ENCODE data around the gene KIAA0825. TPM values are rescaled to one million over a fixed set of nuclear protein-coding genes. Genes with fewer than 3 reads are reported as not detected.
A peak's percentile ranks its signal among the peaks of the same experiment; 100 is the strongest.

The KIAA0825 gene
- total and polyA plus RNA-seq, 8 donors, result 0.29 to 15.6 (median 1.5) TPM

DNA sequence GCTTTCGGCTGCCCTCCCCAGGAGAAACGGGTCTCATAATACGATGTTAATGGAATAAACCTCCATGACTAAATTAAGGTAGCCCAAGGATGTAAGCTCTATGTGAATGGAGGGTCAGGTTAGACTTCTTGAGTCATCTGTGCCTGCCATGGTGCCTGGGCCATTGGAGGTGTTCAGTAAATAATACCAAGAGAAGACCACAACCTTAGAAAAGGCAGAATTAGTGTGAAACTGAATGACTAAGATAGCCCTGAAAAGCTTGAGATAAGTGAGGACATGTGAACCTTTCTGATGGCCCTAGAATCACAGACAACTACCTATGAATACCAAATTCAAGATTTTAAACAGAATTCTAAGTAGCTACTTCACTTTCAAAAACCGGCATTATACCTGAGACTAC lies 160.6 kb downstream of the KIAA0825 start:
- no peak for DNase-seq
- no peak for TF ChIP-seq POLR2AphosphoS5 (IDR thresholded peaks at IDR 0.05)
- no peak for TF ChIP-seq EP300 (IDR thresholded peaks at IDR 0.05)
- TF ChIP-seq, protein P1, sequence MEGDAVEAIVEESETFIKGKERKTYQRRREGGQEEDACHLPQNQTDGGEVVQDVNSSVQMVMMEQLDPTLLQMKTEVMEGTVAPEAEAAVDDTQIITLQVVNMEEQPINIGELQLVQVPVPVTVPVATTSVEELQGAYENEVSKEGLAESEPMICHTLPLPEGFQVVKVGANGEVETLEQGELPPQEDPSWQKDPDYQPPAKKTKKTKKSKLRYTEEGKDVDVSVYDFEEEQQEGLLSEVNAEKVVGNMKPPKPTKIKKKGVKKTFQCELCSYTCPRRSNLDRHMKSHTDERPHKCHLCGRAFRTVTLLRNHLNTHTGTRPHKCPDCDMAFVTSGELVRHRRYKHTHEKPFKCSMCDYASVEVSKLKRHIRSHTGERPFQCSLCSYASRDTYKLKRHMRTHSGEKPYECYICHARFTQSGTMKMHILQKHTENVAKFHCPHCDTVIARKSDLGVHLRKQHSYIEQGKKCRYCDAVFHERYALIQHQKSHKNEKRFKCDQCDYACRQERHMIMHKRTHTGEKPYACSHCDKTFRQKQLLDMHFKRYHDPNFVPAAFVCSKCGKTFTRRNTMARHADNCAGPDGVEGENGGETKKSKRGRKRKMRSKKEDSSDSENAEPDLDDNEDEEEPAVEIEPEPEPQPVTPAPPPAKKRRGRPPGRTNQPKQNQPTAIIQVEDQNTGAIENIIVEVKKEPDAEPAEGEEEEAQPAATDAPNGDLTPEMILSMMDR (IDR thresholded peaks at IDR 0.05), result no peak
- no peak for TF ChIP-seq POLR2A (IDR thresholded peaks at IDR 0.05)
- Histone ChIP-seq H3K27ac (no peak overlapping the region), H3K36me3 (no peaks in the 10 kb centered on the region), H3K4me1 (no peaks in the 10 kb centered on the region), H3K27me3 (no peaks in the 10 kb centered on the region), H3K4me3 (no peak overlapping the region), H3K9me3 (no peaks in the 10 kb centered on the region)
- intact Hi-C loops (cut with DNase I; ENCODE audit: low total_unique reads), result no loop called here
- WGBS, 5 donors, result 94 to 99% (median 96%) methylated on average over 4 of the region's 4 CpGs

DNA sequence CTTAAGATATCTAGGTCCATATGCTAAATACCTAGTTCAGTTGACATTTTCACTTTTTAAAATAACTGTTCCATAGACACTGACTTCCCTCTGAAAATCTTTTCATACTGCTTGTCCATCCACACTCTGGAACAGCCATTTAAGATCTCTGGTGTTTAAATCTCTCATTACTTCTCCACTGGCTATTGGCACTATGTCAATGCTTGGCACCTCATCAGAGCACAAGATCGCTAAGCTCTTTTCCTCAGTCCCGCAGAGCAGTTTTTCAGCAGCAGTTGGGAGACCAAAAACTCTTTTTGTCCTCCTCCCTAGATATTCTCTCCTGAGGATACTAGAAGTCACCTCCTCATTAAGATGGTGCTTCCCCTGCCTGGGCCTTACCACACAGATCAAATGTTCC lies 172.7 kb downstream of the KIAA0825 start:
- no peak for TF ChIP-seq POLR2AphosphoS5 (IDR thresholded peaks at IDR 0.05)
- TF ChIP-seq, protein P1 (IDR thresholded peaks at IDR 0.05), result no peak
- TF ChIP-seq POLR2A (IDR thresholded peaks at IDR 0.05), result no peak
- no peak for TF ChIP-seq EP300 (IDR thresholded peaks at IDR 0.05)
- Histone ChIP-seq H3K4me3 (no peak overlapping the region), H3K27me3 (no peaks in the 10 kb centered on the region), H3K9me3 (no peaks in the 10 kb centered on the region), H3K27ac (no peak overlapping the region), H3K4me1 (peaks cover 0 to 4% (median 1%) of the 10 kb centered on the region in 4 donors), H3K36me3 (no peaks in the 10 kb centered on the region)
- DNase-seq, result no peak
- intact Hi-C loops (cut with DNase I; ENCODE audit: low total_unique reads), result no loop called here
- WGBS, 5 donors, result 80 to 97% (median 95%) methylated on average over 2 of the region's 2 CpGs

DNA sequence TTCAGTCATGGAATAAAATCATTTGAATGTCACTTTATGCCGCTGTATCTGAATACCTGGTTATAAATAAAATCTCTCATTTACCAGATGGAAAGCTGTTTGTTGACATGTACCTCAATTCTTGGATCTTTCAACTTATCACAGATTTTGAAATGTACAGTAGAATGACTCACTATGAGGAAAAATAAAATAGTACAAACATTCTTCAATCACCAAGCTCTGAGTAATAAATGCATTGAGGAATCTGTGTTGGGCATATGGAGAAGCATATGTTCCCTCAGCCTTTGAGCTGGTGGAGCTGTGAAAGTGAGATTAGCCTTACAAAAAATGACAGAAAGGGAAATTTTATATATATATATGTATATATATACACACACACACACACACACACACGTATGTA lies 175.4 kb downstream of the KIAA0825 start:
- TF ChIP-seq EP300 (IDR thresholded peaks at IDR 0.05), result no peak
- H3K27me3 ChIP-seq, result no peaks in the 10 kb centered on the region
- H3K4me1 ChIP-seq, result peaks cover 4 to 27% (median 12%) of the 10 kb centered on the region in 4 donors
- no peak overlapping the region for H3K27ac ChIP-seq
- WGBS, 5 donors, result 74 to 93% (median 83%) methylated on average over 2 of the region's 2 CpGs
- intact Hi-C loops (cut with DNase I; ENCODE audit: low total_unique reads), result no loop called here
- no peaks in the 10 kb centered on the region for H3K36me3 ChIP-seq
- no peak overlapping the region for H3K4me3 ChIP-seq
- H3K9me3 ChIP-seq, result no peaks in the 10 kb centered on the region
- DNase-seq, result no peak

DNA sequence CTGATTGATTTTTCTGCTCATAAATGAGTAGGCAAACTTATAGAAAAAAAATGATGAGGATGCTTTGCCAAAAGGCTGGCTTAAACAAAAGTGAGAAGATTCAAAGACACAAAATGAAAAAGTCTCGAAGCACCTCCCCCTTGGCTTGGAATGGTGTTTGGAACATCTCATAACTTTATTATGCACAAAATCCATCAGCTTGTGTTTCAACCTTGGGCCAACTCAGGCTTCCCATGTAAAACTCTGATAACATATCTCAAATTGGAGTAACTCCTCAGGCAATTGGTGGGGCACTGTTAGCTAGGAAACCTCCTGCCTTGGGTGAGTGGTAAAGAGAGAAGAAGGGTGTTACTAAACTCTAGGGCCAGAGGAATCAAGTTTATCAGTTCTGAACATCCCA lies 176.3 kb downstream of the KIAA0825 start:
- no peaks in the 10 kb centered on the region for H3K36me3 ChIP-seq
- H3K4me3 ChIP-seq, result no peak overlapping the region
- WGBS, 5 donors, result 76 to 90% (median 82%) methylated on average over 1 of the region's 1 CpG
- TF ChIP-seq, protein P1 (IDR thresholded peaks at IDR 0.05), result no peak
- no peak for TF ChIP-seq POLR2AphosphoS5 (IDR thresholded peaks at IDR 0.05)
- TF ChIP-seq POLR2A (IDR thresholded peaks at IDR 0.05), result no peak
- no peak for TF ChIP-seq EP300 (IDR thresholded peaks at IDR 0.05)
- H3K27me3 ChIP-seq, result no peaks in the 10 kb centered on the region
- peaks cover 4 to 27% (median 12%) of the 10 kb centered on the region in 4 donors for H3K4me1 ChIP-seq
- no peaks in the 10 kb centered on the region for H3K9me3 ChIP-seq
- no peak for DNase-seq
- no peak overlapping the region for H3K27ac ChIP-seq
- intact Hi-C loops (cut with DNase I; ENCODE audit: low total_unique reads), result no loop called here

DNA sequence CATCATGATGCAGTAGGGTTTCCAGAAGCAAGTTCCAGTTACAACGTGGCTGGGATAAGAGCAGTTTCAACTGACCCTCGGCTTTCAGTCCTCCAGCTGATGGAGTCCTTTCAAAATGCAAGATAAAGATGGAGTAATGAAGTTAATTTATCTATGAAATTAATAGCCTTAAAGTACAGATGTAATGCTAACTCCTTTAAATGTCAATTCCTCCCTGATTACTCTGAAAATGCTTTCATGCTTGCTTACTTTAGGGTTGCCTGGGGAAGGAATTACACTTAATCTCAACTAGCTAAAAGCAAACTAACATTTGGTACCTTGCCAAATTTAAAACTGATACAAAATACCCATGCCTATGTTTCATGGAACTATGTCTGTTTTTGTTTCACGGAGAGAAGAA lies 178.4 kb downstream of the KIAA0825 start:
- H3K27me3 ChIP-seq, result no peaks in the 10 kb centered on the region
- peaks cover 4 to 27% (median 12%) of the 10 kb centered on the region in 4 donors for H3K4me1 ChIP-seq
- H3K27ac ChIP-seq, result peak overlapping the region in 1 of 5 donors; percentile 21
- no peaks in the 10 kb centered on the region for H3K36me3 ChIP-seq
- no peaks in the 10 kb centered on the region for H3K9me3 ChIP-seq
- TF ChIP-seq, protein P1 (IDR thresholded peaks at IDR 0.05), result no peak
- TF ChIP-seq POLR2A (IDR thresholded peaks at IDR 0.05) (no peak), EP300 (IDR thresholded peaks at IDR 0.05) (no peak), POLR2AphosphoS5 (IDR thresholded peaks at IDR 0.05) (no peak)
- intact Hi-C loops (cut with DNase I; ENCODE audit: low total_unique reads), result no loop called here
- WGBS, 5 donors, result 17 to 35% (median 31%) methylated on average over 3 of the region's 3 CpGs
- H3K4me3 ChIP-seq, result no peak overlapping the region
- peak in 1 of 2 donors; percentile 10 for DNase-seq
